PC-9 (cell line): ENCODE measurements around the gene ANO2. TPM values are rescaled to one million over a fixed set of nuclear protein-coding genes. Genes with fewer than 3 reads are reported as not detected.

Experiments
- BruUV-seq: library from RNA; stranded (reverse); fragments of 400-500 nt; replicated peaks from 2 replicates; lab custom pipeline; 2021; lab: Mats Ljungman, UMichigan
- CTCF ChIA-PET: fragments of 300-600 bp; sonication (Branson Sonifier 250); formaldehyde crosslinking; loops from one replicate; lab custom pipeline; 2022; ENCODE audit warnings: antibody characterized with exemption; lab: Charles Lee
- POLR2A ChIA-PET: fragments of 300-600 bp; sonication (Branson Sonifier 250); formaldehyde crosslinking; loops from one replicate; lab custom pipeline; 2022; ENCODE audit warnings: antibody characterized with exemption; ENCODE audit not compliant: unreplicated experiment; lab: Charles Lee
- DNase-seq, 2 experiments: peaks; one replicate each; pipeline versions ENCODE4 v3.0.0 to v3.0.0-alpha.2; 2015 to 2022; ENCODE audit warnings: mixed read lengths in 1 of 2
- H2AFZ ChIP-seq: fragments of 200-600 bp; sonication (generic); 2 replicates; pipeline ENCODE4 v1.8.1; 2017; ENCODE audit warnings: antibody characterized with exemption
- H3F3A ChIP-seq: fragments of 200-600 bp; sonication (generic); 2 replicates; pipeline ENCODE4 v1.8.1; 2017; ENCODE audit warnings: antibody characterized with exemption, mild to moderate bottlenecking, low read depth; ENCODE audit not compliant: insufficient read depth
- H3K27ac ChIP-seq: fragments of 200-600 bp; sonication (generic); 2 replicates; pipeline ENCODE4 v1.6.1; 2016; ENCODE audit warnings: mixed run types
- H3K27me3 ChIP-seq: fragments of 200-600 bp; sonication (generic); 2 replicates; pipeline ENCODE4 v1.6.1; 2016; ENCODE audit warnings: low read depth, mixed run types; ENCODE audit not compliant: insufficient read depth
- H3K36me3 ChIP-seq: fragments of 200-600 bp; sonication (generic); 2 replicates; pipeline ENCODE4 v1.6.1; 2016; ENCODE audit warnings: low read depth, mixed run types
- H3K4me1 ChIP-seq: fragments of 200-600 bp; sonication (generic); replicated peaks from 2 replicates; pipeline ENCODE4 v1.6.1; 2016; ENCODE audit warnings: mixed run types; ENCODE audit not compliant: insufficient read depth
- H3K4me2 ChIP-seq: fragments of 200-600 bp; sonication (generic); 2 replicates; pipeline ENCODE4 v1.6.1; 2017; ENCODE audit warnings: mixed run types
- H3K4me3 ChIP-seq: fragments of 200-600 bp; sonication (generic); 2 replicates; pipeline ENCODE4 v1.6.1; 2016; ENCODE audit warnings: mixed run types
- H3K79me2 ChIP-seq: fragments of 200-600 bp; sonication (generic); 2 replicates; pipeline ENCODE4 v1.6.1; 2017; ENCODE audit warnings: low read depth, mixed run types
- H3K9me2 ChIP-seq: fragments of 200-600 bp; sonication (generic); 2 replicates; pipeline ENCODE4 v1.8.1; 2017; ENCODE audit warnings: mild to moderate bottlenecking; ENCODE audit not compliant: insufficient read depth
- H3K9me3 ChIP-seq: fragments of 200-600 bp; sonication (generic); 2 replicates; pipeline ENCODE4 v1.8.1; 2016; ENCODE audit warnings: low read depth; ENCODE audit not compliant: insufficient read depth
- H4K20me1 ChIP-seq: fragments of 200-600 bp; sonication (generic); 2 replicates; pipeline ENCODE4 v1.8.1; 2017; ENCODE audit not compliant: insufficient read depth
- EZH2 ChIP-seq: fragments of 200-600 bp; sonication (generic); IDR thresholded peaks from 2 replicates; pipeline ENCODE4 v1.8.0; 2017; ENCODE audit warnings: antibody characterized with exemption, low read depth
- intact Hi-C: fragments of 100-400 bp; cut with micrococcal nuclease; formaldehyde crosslinking; loops from one replicate; pipeline ENCODE4 v1.10.0; 2022; ENCODE audit not compliant: unreplicated experiment
- total RNA-seq: library from RNA; stranded (reverse); gene quantifications from 2 replicates; pipeline ENCODE4 v1.2.3, GENCODE V29; 2021
- TF ChIP-seq, protein P1 (sequence below): fragments of 200-600 bp; sonication (generic); conservative IDR thresholded peaks from 2 replicates; pipeline ENCODE4 v1.6.1; 2017; ENCODE audit warnings: mixed run types, antibody characterized with exemption, mild to moderate bottlenecking, moderate library complexity

The ANO2 gene
- total RNA-seq, 1 experiment from 2014 or later = not detected

DNA sequence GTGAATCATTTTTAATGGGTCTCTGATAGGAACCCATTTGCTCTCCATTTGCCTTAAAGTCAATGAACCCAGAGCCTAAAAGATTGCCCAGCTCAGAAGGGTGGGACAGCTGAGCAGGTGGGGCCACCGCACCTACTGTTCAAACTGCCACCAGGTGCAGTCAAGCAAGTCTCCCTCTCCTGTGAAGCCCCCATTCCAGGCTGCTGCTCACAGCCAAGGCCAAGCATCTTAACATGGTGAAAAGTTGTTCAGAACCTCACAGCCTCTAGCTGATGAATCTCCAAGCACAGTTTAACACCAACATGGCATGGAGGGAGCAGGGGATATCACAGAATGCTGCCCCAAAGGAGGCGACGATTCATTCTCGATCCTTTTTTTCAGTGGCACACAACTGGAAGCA is 29.5 kb downstream of the ANO2 start:
- ChIA-PET POLR2A (no interaction called here), CTCF (no interaction called here)
- H2AFZ ChIP-seq = no peak overlapping the region
- intact Hi-C loops = no loop called here
- no peaks in the 10 kb centered on the region for H4K20me1 ChIP-seq
- no peak overlapping the region for H3K27ac ChIP-seq
- DNase-seq = no peak
- H3F3A ChIP-seq = no peaks in the 10 kb centered on the region
- H3K79me2 ChIP-seq = no peaks in the 10 kb centered on the region
- no peaks in the 10 kb centered on the region for H3K9me2 ChIP-seq
- no peaks in the 10 kb centered on the region for H3K9me3 ChIP-seq
- TF ChIP-seq, protein P1, sequence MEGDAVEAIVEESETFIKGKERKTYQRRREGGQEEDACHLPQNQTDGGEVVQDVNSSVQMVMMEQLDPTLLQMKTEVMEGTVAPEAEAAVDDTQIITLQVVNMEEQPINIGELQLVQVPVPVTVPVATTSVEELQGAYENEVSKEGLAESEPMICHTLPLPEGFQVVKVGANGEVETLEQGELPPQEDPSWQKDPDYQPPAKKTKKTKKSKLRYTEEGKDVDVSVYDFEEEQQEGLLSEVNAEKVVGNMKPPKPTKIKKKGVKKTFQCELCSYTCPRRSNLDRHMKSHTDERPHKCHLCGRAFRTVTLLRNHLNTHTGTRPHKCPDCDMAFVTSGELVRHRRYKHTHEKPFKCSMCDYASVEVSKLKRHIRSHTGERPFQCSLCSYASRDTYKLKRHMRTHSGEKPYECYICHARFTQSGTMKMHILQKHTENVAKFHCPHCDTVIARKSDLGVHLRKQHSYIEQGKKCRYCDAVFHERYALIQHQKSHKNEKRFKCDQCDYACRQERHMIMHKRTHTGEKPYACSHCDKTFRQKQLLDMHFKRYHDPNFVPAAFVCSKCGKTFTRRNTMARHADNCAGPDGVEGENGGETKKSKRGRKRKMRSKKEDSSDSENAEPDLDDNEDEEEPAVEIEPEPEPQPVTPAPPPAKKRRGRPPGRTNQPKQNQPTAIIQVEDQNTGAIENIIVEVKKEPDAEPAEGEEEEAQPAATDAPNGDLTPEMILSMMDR = no peak
- no peak for TF ChIP-seq EZH2
- H3K4me2 ChIP-seq = no peak overlapping the region
- H3K36me3 ChIP-seq = no peaks in the 10 kb centered on the region
- peaks cover 91% of the 10 kb centered on the region for H3K27me3 ChIP-seq
- H3K4me3 ChIP-seq = no peak overlapping the region
- BruUV-seq = no TSS peak
- no peaks in the 10 kb centered on the region for H3K4me1 ChIP-seq

DNA sequence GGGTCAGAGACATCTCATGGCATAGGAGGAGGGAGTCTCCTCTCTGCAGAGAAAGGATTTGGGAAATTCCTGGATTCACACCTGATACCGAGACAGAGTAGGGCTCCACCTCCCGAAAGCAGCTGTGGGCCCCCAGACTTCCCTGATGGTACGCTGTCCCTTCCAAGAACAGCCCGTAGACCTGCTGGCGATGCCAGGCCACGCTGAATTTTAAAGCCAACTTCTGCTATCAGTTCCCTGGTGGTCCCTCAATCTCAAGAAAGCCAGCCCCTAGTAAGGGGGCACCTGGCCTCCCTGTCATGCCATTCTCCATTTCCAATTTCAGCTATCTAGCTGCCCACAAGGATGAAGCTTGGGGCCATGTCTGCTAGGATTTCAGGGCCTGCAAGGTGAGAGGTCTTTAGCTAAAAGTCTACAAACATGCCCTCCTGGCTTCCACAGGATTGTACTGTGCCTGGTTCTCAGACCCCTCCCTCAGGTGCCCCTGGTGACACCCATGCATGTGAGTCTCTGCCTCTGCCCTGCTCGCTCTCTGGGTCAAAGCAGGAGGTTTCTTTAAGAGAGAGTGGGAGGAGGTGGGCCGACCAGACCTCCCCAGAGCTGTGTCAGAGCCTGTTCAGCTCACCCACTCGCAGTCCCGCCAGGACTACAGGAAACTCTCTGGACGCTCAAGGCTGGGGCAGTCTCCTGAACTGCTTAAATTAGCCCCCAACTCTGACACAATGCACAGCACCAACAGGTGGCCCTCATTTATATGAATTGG is 30.5 kb downstream of the ANO2 start:
- intact Hi-C loops = no loop called here
- ChIA-PET POLR2A (no interaction called here), CTCF (no interaction called here)
- H3K4me3 ChIP-seq = no peak overlapping the region
- TF ChIP-seq, protein P1 = no peak
- no peak for TF ChIP-seq EZH2
- no peak overlapping the region for H3K27ac ChIP-seq
- H3K27me3 ChIP-seq = peaks cover 91% of the 10 kb centered on the region
- no TSS peak for BruUV-seq
- H3K4me2 ChIP-seq = no peak overlapping the region
- H3F3A ChIP-seq = no peaks in the 10 kb centered on the region
- no peaks in the 10 kb centered on the region for H3K4me1 ChIP-seq
- H3K9me3 ChIP-seq = no peaks in the 10 kb centered on the region
- H3K36me3 ChIP-seq = no peaks in the 10 kb centered on the region
- no peaks in the 10 kb centered on the region for H3K9me2 ChIP-seq
- H4K20me1 ChIP-seq = no peaks in the 10 kb centered on the region
- no peak overlapping the region for H2AFZ ChIP-seq
- H3K79me2 ChIP-seq = no peaks in the 10 kb centered on the region
- no peak for DNase-seq

DNA sequence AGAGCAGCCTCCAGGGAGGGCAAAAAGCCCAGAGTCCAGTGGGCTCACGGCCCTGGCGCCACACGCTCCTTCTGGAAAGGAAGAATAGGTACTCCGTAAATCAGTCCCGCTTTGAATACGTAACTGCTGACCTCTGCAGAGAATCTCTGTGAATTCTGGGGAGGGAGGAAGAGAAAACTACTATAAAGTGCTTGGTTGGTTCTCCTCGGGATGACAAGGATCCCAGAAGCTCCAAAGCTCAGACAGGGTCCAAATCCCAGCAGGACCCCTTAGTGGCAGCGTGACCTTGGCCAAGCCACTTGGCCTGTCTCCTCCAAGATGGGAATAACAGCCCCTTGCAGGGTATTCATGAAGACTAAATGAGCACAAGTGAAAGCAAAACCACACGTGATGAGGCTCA is 31.7 kb downstream of the ANO2 start:
- ChIA-PET POLR2A (no interaction called here), CTCF (no interaction called here)
- peaks cover 95% of the 10 kb centered on the region for H3K27me3 ChIP-seq
- no peak overlapping the region for H3K27ac ChIP-seq
- H3K36me3 ChIP-seq = no peaks in the 10 kb centered on the region
- no peaks in the 10 kb centered on the region for H3K79me2 ChIP-seq
- H2AFZ ChIP-seq = no peak overlapping the region
- H3K9me3 ChIP-seq = no peaks in the 10 kb centered on the region
- no peak overlapping the region for H3K4me3 ChIP-seq
- no peaks in the 10 kb centered on the region for H4K20me1 ChIP-seq
- intact Hi-C loops = no loop called here
- no TSS peak for BruUV-seq
- H3K4me2 ChIP-seq = no peak overlapping the region
- no peaks in the 10 kb centered on the region for H3F3A ChIP-seq
- no peak for DNase-seq
- H3K4me1 ChIP-seq = no peaks in the 10 kb centered on the region
- no peak for TF ChIP-seq EZH2
- TF ChIP-seq, protein P1 = no peak
- no peaks in the 10 kb centered on the region for H3K9me2 ChIP-seq
